IMR-90 (cell line): Measurements from ENCODE around the gene STX18. TPM values are rescaled to one million over a fixed set of nuclear protein-coding genes. Genes with fewer than 3 reads are reported as not detected.

Experiments used
- polyA plus RNA-seq, 3 experiments: library from polyadenylated mRNA; depleted of rRNA; stranded (reverse); fragments of >200 nt; gene quantifications; 2 replicates each; pipeline ENCODE4 v1.2.3, GENCODE V29; 2012; ENCODE audit warnings: low replicate concordance in 1 of 3
- total RNA-seq: library from RNA; depleted of rRNA; stranded (reverse); fragments of >200 nt; gene quantifications from 2 replicates; pipeline ENCODE4 v1.2.3, GENCODE V29; 2012; rRNA removed

The STX18 gene
- total and polyA plus RNA-seq, 2 of the 4 experiments (the other 2 are of a cell fraction): 20.1 to 23.4 TPM

Other genes starting within 250 kb of the STX18 start
- 0.56 and 0.72 TPM in 2 replicates for gene NSG1, start 154.9 kb downstream of the STX18 start, total RNA-seq
- 0.90 and 1.6 TPM in 2 replicates for gene NSG1, start 154.9 kb downstream of the STX18 start, polyA plus RNA-seq (2012; rRNA removed)